ENCODE measurements around the gene NSD2.

Gene NSD2

GRCh38 chr4:1870578-1871443, at the start of gene NSD2 (continued):
- TF ChIP-seq BCL11A (tag by site-specific recombination; IDR thresholded peaks at IDR 0.05; ENCODE audit: low read depth) (no peak), ZNF302 (tag by site-specific recombination; IDR thresholded peaks at IDR 0.05; ENCODE audit: low read depth) (no peak), ZNF600 (tag by site-specific recombination; IDR thresholded peaks at IDR 0.05) (peak; percentile 65), SP3 (tag by site-specific recombination; IDR thresholded peaks at IDR 0.05) (peak; percentile 51), ZNF140 (tag by site-specific recombination; IDR thresholded peaks at IDR 0.05) (no peak), ZNF624 (tag by site-specific recombination; IDR thresholded peaks at IDR 0.05) (no peak), ZBTB10 (tag by site-specific recombination; IDR thresholded peaks at IDR 0.05) (peak; percentile 61; the same call in 1 of the 2 replicates), ZNF239 (tag by site-specific recombination; IDR thresholded peaks at IDR 0.05) (no peak), ZNF362 (tag by site-specific recombination; IDR thresholded peaks at IDR 0.05) (no peak), ZNF670 (tag by site-specific recombination; IDR thresholded peaks at IDR 0.05; ENCODE audit: low read depth) (no peak), TSHZ1 (tag by site-specific recombination; IDR thresholded peaks at IDR 0.05; ENCODE audit: borderline replicate concordance) (no peak), YY1 (tag by site-specific recombination; IDR thresholded peaks at IDR 0.05) (no peak), ZSCAN5A (tag by site-specific recombination; IDR thresholded peaks at IDR 0.05) (0 out of 2 replicates have a peak, but pooled peaks have one; percentile 37), KLF7 (tag by site-specific recombination; IDR thresholded peaks at IDR 0.05; ENCODE audit: borderline replicate concordance) (peak; percentile 34; the same call in 1 of the 2 replicates), ZNF394 (tag by site-specific recombination; IDR thresholded peaks at IDR 0.05; ENCODE audit: borderline replicate concordance) (no peak), ZNF701 (tag by site-specific recombination; IDR thresholded peaks at IDR 0.05) (no peak), AEBP2 (tag by site-specific recombination; IDR thresholded peaks at IDR 0.05; ENCODE audit: borderline replicate concordance) (no peak), ZBTB21 (tag by site-specific recombination; IDR thresholded peaks at IDR 0.05) (no peak), ZNF133 (tag by site-specific recombination; IDR thresholded peaks at IDR 0.05) (no peak), ZBTB11 (tag by site-specific recombination; conservative IDR thresholded peaks at IDR 0.05; ENCODE audit: low read depth) (peak; percentile 62; the same call in 1 of the 2 replicates), ZIC2 (tag by site-specific recombination; IDR thresholded peaks at IDR 0.05) (0 out of 2 replicates have a peak, but pooled peaks have one; percentile 11), ZNF658 (tag by site-specific recombination; IDR thresholded peaks at IDR 0.05) (no peak), EGR2 (tag by site-specific recombination; IDR thresholded peaks at IDR 0.05; ENCODE audit: low read depth) (peak; percentile 83; the same call in 1 of the 2 replicates)
